ENCODE data around the gene CFAP74. TPM values are rescaled to one million over a fixed set of nuclear protein-coding genes. Genes with fewer than 3 reads are reported as not detected.
A peak's percentile ranks its signal among the peaks of the same experiment; 100 is the strongest.

CFAP74 gene
- total and polyA plus RNA-seq, 2 of the 13 experiments (the other 11 are each of a cell fraction or from before 2014, with no cell fraction given), result 0.27 to 0.62 TPM

GRCh38 chr1:2049718-2050431 is 46.3 kb upstream of the CFAP74 start, which contains the start of gene PRKCZ (continued):
- TF ChIP-seq ZNF770 (CRISPR knock-in tag; IDR thresholded peaks at IDR 0.05) (0 out of 2 replicates have a peak, but pooled peaks have one; percentile 52), AKAP8 (CRISPR knock-in tag; IDR thresholded peaks at IDR 0.05) (0 out of 2 replicates have a peak, but pooled peaks have one; percentile 36), DZIP1 (CRISPR knock-in tag; IDR thresholded peaks at IDR 0.05) (no peak), RORA (CRISPR knock-in tag; IDR thresholded peaks at IDR 0.05) (no peak), TMF1 (CRISPR knock-in tag; IDR thresholded peaks at IDR 0.05; ENCODE audit: low read depth) (0 out of 2 replicates have a peak, but pooled peaks have one; percentile 38), ZFP90 (CRISPR knock-in tag; IDR thresholded peaks at IDR 0.05; ENCODE audit: borderline replicate concordance) (peak; percentile 49; the same call in 1 of the 2 replicates), ZNF841 (CRISPR knock-in tag; IDR thresholded peaks at IDR 0.05; ENCODE audit: borderline replicate concordance) (no peak), MBD4 (IDR thresholded peaks at IDR 0.05; ENCODE audit: borderline replicate concordance, low read length) (no peak), KDM1A (CRISPR knock-in tag; IDR thresholded peaks at IDR 0.05) (no peak), CENPT (CRISPR knock-in tag; IDR thresholded peaks at IDR 0.05; ENCODE audit: low read depth) (no peak; the same call in 1 of the 2 replicates), ARNT2 (CRISPR knock-in tag; IDR thresholded peaks at IDR 0.05; ENCODE audit: low read depth) (0 out of 2 replicates have a peak, but pooled peaks have one; percentile 43), GATA4 (IDR thresholded peaks at IDR 0.05; ENCODE audit: borderline replicate concordance, low read depth) (no peak), RFXAP (CRISPR knock-in tag; IDR thresholded peaks at IDR 0.05; ENCODE audit: borderline replicate concordance) (peak; percentile 99), ZMAT3 (CRISPR knock-in tag; conservative IDR thresholded peaks at IDR 0.05) (no peak), GTF2F1 (IDR thresholded peaks at IDR 0.05; ENCODE audit: low read length) (no peak), ZNF264 (CRISPR knock-in tag; IDR thresholded peaks at IDR 0.05) (no peak; the same call in 1 of the 2 replicates)
- TF ChIP-seq, protein P1, sequence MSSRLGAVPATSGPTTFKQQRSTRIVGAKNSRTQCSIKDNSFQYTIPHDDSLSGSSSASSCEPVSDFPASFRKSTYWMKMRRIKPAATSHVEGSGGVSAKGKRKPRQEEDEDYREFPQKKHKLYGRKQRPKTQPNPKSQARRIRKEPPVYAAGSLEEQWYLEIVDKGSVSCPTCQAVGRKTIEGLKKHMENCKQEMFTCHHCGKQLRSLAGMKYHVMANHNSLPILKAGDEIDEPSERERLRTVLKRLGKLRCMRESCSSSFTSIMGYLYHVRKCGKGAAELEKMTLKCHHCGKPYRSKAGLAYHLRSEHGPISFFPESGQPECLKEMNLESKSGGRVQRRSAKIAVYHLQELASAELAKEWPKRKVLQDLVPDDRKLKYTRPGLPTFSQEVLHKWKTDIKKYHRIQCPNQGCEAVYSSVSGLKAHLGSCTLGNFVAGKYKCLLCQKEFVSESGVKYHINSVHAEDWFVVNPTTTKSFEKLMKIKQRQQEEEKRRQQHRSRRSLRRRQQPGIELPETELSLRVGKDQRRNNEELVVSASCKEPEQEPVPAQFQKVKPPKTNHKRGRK (CRISPR knock-in tag; IDR thresholded peaks at IDR 0.05), result no peak
- TF ChIP-seq, protein P2, sequence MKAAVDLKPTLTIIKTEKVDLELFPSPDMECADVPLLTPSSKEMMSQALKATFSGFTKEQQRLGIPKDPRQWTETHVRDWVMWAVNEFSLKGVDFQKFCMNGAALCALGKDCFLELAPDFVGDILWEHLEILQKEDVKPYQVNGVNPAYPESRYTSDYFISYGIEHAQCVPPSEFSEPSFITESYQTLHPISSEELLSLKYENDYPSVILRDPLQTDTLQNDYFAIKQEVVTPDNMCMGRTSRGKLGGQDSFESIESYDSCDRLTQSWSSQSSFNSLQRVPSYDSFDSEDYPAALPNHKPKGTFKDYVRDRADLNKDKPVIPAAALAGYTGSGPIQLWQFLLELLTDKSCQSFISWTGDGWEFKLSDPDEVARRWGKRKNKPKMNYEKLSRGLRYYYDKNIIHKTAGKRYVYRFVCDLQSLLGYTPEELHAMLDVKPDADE (CRISPR knock-in tag; IDR thresholded peaks at IDR 0.05), result no peak
- TF ChIP-seq, protein P3, sequence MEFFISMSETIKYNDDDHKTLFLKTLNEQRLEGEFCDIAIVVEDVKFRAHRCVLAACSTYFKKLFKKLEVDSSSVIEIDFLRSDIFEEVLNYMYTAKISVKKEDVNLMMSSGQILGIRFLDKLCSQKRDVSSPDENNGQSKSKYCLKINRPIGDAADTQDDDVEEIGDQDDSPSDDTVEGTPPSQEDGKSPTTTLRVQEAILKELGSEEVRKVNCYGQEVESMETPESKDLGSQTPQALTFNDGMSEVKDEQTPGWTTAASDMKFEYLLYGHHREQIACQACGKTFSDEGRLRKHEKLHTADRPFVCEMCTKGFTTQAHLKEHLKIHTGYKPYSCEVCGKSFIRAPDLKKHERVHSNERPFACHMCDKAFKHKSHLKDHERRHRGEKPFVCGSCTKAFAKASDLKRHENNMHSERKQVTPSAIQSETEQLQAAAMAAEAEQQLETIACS (CRISPR knock-in tag; IDR thresholded peaks at IDR 0.05), result no peak
- TF ChIP-seq, protein P4, sequence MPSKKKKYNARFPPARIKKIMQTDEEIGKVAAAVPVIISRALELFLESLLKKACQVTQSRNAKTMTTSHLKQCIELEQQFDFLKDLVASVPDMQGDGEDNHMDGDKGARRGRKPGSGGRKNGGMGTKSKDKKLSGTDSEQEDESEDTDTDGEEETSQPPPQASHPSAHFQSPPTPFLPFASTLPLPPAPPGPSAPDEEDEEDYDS (CRISPR knock-in tag; IDR thresholded peaks at IDR 0.05), result no peak

Measured in HepG2 (cell line).